GM21576 (cell line): ENCODE data around the gene RGMB.
"Not testable (repeated sequence)": the region's sequence is repeated elsewhere in the genome, so short reads cannot be mapped to it uniquely, and the experiment has no call there.

Experiments
- ATAC-seq: cut with Tn5 transposase; IDR thresholded peaks from one replicate; pipeline ENCODE4 v1.9.1; 2021; ENCODE audit warnings: mild to moderate bottlenecking, moderate library complexity; ENCODE audit not compliant: unreplicated experiment

Gene RGMB

DNA sequence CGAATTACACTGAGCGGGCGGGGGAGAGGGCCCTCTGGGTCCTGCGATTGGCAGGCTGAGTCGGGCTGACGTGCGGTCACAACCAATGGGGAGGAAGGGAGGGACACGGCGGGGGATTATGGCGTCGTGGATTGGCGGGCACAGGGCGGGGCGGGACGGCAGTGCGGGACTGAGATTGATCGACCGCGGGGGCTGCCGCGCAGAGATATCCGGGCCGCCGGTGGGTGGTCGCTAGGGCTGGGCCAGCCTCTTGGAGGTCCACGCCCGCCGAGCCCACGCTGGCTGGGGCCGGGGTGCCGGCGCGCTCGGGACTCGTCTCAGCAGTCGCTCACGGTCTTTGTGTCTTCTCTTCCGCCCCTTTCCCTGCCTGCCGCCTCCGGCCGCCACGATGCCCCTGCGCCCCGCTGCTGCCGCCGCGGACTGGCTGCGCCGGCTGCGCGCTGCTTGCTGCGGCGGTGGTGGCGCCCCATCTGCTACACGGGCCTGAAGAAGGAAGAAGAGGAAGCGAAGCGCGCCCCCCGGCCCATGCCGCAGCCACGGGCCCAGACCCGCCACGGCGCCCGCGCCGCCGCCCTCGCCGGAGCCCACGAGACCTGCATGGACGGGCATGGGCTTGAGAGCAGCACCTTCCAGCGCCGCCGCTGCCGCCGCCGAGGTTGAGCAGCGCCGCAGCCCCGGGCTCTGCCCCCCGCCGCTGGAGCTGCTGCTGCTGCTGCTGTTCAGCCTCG, at the start of gene RGMB:
TSS of gene RGMB (plus strand) at position 200 of the 728 bp plus-strand sequence. CDS start at position 608, 408 bp downstream.
- ATAC-seq = peak; percentile 84

DNA sequence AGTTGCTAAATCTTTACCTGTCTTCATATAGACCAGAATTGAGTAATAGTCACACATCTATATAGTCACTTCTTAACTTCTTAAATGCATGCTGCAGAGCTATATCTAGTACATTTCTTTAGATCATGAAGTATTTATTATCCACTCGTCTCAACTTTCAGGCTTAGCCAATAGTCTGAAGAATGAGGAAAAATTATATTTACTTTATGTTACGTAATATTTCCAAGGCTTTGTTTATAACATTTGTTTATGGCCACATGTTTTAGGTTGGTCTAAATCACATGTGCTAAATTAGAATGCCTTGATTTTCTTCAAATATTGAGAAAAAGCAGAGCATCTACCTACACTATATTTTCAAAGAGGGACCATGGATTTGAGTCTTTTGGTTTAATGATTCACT, 47.2 kb upstream of the RGMB start:
- ATAC-seq = no peak

GRCh38 chr5:98727686-98728085, 45.8 kb upstream of the RGMB start:
- no peak for ATAC-seq

DNA sequence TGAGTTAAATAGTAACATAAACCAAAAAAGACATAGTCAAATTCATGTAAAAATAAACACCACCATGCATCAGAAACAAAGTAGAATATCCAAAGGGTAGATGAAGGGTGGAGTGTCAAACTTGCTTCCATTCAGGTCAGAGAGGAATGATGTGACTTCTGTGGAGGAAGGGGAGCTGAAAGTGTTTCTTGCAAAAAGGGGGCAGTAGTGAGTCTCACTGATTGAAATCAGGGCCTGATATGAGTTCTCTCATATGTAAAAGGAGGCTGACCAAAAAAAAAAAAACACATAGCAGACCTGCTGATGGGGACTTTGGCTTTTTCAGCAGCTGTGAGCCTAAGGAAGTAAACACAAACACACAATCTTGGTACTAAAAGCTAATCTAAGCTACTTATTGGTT, 38.8 kb upstream of the RGMB start:
- no peak for ATAC-seq

DNA sequence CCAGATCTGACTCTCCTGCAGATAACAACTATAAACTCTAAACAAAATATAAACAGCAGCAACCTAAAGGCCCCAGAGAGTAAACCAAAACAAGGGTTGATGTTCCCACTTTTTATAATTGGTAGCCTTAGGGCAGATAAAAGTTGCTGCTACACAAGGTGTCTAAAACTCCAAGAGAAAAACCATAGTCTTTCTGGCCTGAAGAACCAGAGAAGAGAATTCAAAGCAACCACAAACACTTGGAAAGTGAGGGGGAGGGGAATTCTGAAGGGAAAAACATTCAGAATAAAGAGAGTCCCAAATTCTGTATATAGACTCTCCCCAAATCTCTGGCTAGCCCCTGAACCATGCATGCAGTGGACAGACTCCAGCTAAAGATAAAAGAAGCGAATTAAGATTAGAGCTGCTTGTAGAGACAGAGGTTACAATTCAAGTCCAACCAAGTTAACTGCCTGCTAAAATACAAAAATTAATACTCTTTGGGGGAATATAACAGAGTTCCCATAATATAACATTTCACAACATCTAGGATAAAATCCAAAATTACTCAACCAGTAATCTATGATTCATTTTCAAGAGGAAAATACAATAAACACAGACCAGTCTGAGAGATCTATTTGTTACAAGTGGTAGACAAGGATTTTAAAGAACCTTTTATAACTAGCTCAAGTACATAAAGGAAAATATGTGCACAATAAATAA, 37.5 kb upstream of the RGMB start:
- no peak for ATAC-seq

- no peak for ATAC-seq
These were observed 36.7 kb upstream of the RGMB start for GRCh38 chr5:98736753-98737152.

DNA sequence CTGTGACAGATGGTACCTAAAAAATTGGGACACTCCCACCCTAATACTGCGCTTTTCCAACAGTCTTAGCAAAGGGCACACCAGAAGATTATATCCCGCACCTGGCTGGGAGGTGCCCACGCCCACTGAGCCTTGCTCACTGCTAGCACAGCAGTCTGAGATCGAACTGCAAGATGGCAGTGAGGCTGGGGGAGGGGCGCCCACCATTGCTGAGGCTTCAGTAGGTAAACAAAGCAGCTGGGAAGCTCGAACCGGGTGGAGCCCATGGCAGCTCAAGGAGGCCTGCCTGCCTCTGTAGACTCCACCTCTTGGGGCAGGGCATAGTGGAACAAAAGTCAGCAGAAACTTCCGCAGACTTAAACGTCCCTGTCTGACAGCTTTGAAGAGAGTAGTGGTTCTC, 36.0 kb upstream of the RGMB start:
- ATAC-seq = not testable (repeated sequence)

GRCh38 chr5:98738481-98739149, 34.8 kb upstream of the RGMB start:
- not testable (repeated sequence) for ATAC-seq

DNA sequence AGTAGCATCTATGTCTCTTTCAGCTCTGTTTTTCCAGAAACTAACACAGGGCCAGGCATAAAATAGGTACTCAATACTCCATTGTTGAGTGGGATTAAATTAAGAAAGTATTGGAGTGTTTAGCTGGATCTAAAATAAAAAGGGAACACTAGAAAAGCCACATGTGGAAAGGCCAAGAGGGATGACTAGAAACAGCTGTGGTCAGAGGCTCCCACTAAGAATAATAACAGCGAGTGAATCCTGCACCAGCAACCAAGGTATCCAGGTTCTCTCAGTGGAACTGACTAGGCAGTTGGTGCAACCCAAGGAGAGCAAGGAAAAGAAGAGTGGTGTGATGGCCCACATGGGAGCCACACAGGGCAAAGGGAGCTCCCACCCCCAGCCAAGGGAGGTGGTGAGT, 31.5 kb upstream of the RGMB start:
- ATAC-seq = no peak

- ATAC-seq = no peak
These were observed 30.9 kb upstream of the RGMB start for GRCh38 chr5:98742396-98743073.

DNA sequence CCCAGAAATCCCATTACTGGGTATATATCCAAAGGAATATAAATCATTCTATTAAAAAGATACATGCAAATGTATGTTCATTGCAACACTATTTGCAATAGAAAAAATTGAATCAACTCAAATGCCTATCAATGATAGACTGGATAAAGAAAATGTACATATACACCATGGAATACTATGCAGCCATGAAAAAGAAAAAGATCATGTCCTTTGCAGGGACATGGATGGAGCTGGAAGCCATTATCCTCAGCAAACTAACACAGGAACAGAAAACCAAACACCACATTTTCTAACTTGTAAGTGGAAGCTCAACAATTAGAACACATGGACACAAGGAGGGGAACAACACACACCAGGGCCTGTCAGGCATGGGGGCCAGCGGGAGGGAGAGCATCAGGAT, 25.2 kb upstream of the RGMB start:
- not testable (repeated sequence) for ATAC-seq

- ATAC-seq = no peak
These were observed 24.4 kb upstream of the RGMB start for GRCh38 chr5:98749046-98749445.

DNA sequence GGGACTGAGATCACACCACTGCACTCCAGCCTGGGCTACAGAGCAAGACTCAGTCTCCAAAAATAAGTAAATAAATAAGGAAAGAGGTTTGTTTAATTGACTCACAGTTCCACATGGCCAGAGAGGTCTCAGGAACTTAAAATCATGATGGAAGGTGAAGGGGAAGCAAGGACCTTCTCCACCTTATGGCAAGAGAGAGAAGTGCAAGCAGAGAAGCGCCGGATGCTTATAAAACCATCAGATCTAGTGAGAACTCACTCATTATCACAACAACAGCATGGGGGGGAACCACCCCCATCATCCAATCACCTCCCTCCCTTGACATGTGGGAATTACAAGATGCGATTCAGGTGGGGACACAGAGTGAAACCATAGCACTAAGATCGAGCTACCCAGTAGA, 22.8 kb upstream of the RGMB start:
- peak; percentile 77 for ATAC-seq

DNA sequence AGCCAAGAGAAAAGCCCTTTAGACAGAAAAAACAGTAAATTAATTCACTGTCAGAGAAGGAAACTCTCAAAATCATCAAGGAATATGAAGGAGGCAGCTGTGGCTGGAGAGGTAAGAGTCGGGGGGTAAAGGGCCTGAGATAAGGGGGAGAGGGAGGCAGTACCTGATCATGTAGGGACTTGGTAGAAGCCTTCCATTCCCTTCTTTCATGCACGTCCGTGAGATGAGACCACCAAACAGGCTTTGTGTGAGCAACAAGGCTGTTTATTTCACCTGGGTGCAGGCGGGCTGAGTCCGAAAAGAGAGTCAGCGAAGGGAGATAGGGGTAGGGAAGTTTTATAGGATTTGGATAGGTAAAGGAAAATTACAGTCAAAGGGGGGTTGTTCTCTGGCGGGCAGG, 21.1 kb upstream of the RGMB start:
- ATAC-seq = not testable (repeated sequence)

DNA sequence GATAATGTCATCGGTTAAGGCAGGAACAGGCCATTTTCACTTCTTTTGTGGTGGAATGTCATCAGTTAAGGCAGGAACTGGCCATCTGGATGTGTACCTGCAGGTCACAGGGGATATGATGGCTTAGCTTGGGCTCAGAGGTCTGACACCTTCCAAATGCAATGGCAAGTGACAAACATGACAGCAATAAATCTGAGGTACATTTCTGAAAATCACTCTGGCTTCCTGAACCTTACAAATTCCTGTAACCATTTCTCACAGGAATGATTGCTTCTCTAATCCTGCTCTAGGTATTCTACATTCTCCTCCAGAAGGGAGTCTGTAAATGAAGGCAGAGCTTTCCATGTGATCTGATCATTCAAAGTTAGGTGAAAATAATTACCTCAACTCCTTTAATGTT, 20.7 kb upstream of the RGMB start:
- not testable (repeated sequence) for ATAC-seq

DNA sequence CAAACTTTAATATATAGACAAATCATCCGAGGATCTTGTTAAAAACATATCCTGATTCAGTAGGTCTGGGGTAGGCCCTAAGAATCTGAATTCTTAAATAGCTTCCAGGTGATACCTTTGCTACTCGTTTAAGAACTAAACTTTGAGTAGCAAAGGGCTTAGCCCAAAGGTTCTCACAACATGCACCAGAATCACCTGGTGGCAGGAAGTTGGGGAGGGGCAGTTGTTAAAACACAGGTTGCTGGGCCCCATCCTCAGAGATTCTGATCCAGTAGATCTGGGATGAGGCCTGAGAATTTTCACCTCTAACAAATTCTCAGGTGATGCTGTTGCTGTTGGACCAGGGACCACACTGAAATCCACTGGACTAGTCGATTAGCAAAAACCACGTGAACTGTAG, 20.0 kb upstream of the RGMB start:
- no peak for ATAC-seq

GRCh38 chr5:98755406-98755805, 18.1 kb upstream of the RGMB start:
- ATAC-seq = no peak

DNA sequence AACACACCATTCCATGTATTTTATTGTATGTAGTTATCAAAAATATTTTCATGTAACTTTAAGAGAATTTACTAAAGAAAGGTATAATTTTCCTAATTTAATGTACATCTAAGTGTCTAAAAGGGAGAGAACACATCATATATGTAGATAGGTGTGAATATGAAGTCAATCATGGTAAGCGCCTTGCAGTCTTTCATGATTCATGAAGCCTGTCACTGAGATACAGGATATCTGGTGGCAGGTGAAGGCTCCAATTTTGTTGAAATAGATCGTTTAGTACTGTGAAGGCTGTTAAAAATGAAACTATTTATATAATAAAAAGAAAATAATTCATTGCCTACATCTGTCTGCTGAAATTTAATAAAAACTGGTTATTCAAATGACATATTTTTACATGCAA, 15.5 kb upstream of the RGMB start:
- ATAC-seq = no peak

- no peak for ATAC-seq
These were observed 10.3 kb upstream of the RGMB start for GRCh38 chr5:98763001-98763630.

GRCh38 chr5:98765815-98766214, 7.6 kb upstream of the RGMB start:
- no peak for ATAC-seq

DNA sequence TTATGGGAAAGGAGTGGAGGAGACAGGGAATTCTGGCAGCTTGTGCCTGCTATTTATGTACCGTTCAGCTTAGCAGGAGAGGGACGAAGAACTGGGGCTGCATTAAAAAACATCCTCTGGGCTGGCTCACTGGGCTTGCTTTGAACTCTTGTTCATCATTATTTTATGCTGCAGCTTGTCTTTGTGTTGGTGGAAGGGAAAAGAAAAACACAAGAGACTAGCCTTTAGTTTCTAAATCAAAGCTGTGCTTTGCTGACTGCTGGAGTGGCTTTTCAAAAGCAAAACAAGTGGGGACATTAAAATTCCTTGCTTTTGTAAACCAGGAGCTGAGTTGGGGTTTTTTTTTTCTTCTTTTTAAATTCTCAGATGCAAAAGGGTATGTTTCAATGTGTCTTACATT, 5.9 kb upstream of the RGMB start:
- ATAC-seq = no peak
